OCI-M2 (cell line): ENCODE data around the gene HS1BP3.

ENCODE experiments used
- DNase-seq: peaks from one replicate; lab custom pipeline; 2025; ENCODE audit not compliant: unreplicated experiment; lab: John Stamatoyannopoulos, UW

HS1BP3 gene

GRCh38 chr2:20619624-20620024, 31.3 kb downstream of the HS1BP3 start:
- no peak for DNase-seq

- DNase-seq, result no peak
Measured at GRCh38 chr2:20618886-20619521, 31.9 kb downstream of the HS1BP3 start.

GRCh38 chr2:20618468-20618885, 32.4 kb downstream of the HS1BP3 start:
- no peak for DNase-seq

- DNase-seq, result no peak
Measured at GRCh38 chr2:20617892-20618467, 32.9 kb downstream of the HS1BP3 start.

- DNase-seq, result no peak
Measured at GRCh38 chr2:20617081-20617575, 33.8 kb downstream of the HS1BP3 start.

GRCh38 chr2:20616341-20616871, 34.5 kb downstream of the HS1BP3 start:
- no peak for DNase-seq

- DNase-seq, result no peak
Measured at GRCh38 chr2:20615466-20616241, 35.2 kb downstream of the HS1BP3 start.

- no peak for DNase-seq
Measured at GRCh38 chr2:20615068-20615465, 35.8 kb downstream of the HS1BP3 start.

GRCh38 chr2:20614201-20615067, 36.5 kb downstream of the HS1BP3 start:
- no peak for DNase-seq

- DNase-seq, result no peak
Measured at GRCh38 chr2:20612925-20613916, 37.7 kb downstream of the HS1BP3 start.

GRCh38 chr2:20611844-20612356, 39.0 kb downstream of the HS1BP3 start:
- DNase-seq, result no peak

GRCh38 chr2:20611077-20611843, 39.6 kb downstream of the HS1BP3 start:
- no peak for DNase-seq

- DNase-seq, result no peak
Measured at GRCh38 chr2:20609995-20610357, 40.9 kb downstream of the HS1BP3 start.

GRCh38 chr2:20609349-20609994, 41.4 kb downstream of the HS1BP3 start:
- no peak for DNase-seq

GRCh38 chr2:20608666-20609348, 42.1 kb downstream of the HS1BP3 start:
- DNase-seq, result no peak

- DNase-seq, result no peak
Measured at GRCh38 chr2:20607446-20607845, 43.5 kb downstream of the HS1BP3 start.

- no peak for DNase-seq
Measured at GRCh38 chr2:20606198-20606597, 44.7 kb downstream of the HS1BP3 start.

GRCh38 chr2:20604951-20605381, 45.9 kb downstream of the HS1BP3 start:
- no peak for DNase-seq
